HCT116 (cell line): Measurements from ENCODE around the gene CHST9. TPM values are rescaled to one million over a fixed set of nuclear protein-coding genes. Genes with fewer than 3 reads are reported as not detected.

Experiments
- ATAC-seq: fragments of 200-7000 bp; cut with Tn5 transposase; 2 replicates; pipeline ENCODE4 v1.9.1; 2020; ENCODE audit warnings: mild to moderate bottlenecking, moderate library complexity
- BruUV-seq: library from RNA; stranded (reverse); fragments of 400-500 nt; replicated peaks from 2 replicates; lab custom pipeline; 2021; lab: Mats Ljungman, UMichigan
- CTCF ChIA-PET: fragments of 300-600 bp; sonication (Branson Sonifier 250); formaldehyde crosslinking; loops from one replicate; lab custom pipeline; 2021; ENCODE audit warnings: antibody characterized with exemption; lab: Charles Lee
- POLR2A ChIA-PET: fragments of 300-600, 350-600 bp; sonication (Branson Sonifier 250); formaldehyde crosslinking; loops from one replicate; lab custom pipeline; 2021; ENCODE audit warnings: antibody characterized with exemption; lab: Charles Lee
- RAD21 ChIA-PET, 2 experiments: fragments of 300-600 bp; sonication (Branson Sonifier 250); formaldehyde crosslinking; loops; one replicate each; lab custom pipeline; 2023; ENCODE audit warnings: low total read pairs in 2 of 2; ENCODE audit not compliant: uncharacterized antibody in 2 of 2, unreplicated experiment in 2 of 2, low non-redundant PET in 1 of 2; lab: Charles Lee
- DNase-seq: peaks from one replicate; pipeline ENCODE4 v3.0.0-alpha.2; 2010; ENCODE audit warnings: low read depth, low spot score
- H2AFZ ChIP-seq: fragments of 200-600 bp; shearing (Covaris generic), sonication (generic); 2 replicates; pipeline ENCODE4 v1.6.1; 2017; ENCODE audit warnings: low read depth, mixed run types, mixed read lengths, antibody characterized with exemption, low read length; ENCODE audit not compliant: poor library complexity, severe bottlenecking
- H3K27ac ChIP-seq: 2 replicates; pipeline ENCODE4 v1.5.1; 2012; ENCODE audit warnings: low read depth, low read length
- H3K27me3 ChIP-seq: fragments of 200-600 bp; sonication (generic); 2 replicates; pipeline ENCODE4 v1.6.1; 2016; ENCODE audit warnings: mixed run types, low read length, mixed read lengths; ENCODE audit not compliant: insufficient read depth
- H3K36me3 ChIP-seq, 2 experiments: fragments of 200-500 bp in 1 of 2; fragments of 200-600 bp in 1 of 2; sonication (Bioruptor generic) in 1 of 2; sonication (generic) in 1 of 2; 2 replicates each; pipeline versions ENCODE4 v1.5.1 to v1.6.1; 2014 to 2016; ENCODE audit warnings: low read length in 2 of 2, inconsistent platforms in 1 of 2, mixed read lengths in 1 of 2, mixed run types in 1 of 2; ENCODE audit not compliant: insufficient read depth in 2 of 2, control insufficient read depth in 1 of 2
- H3K4me1 ChIP-seq, 2 experiments: fragments of 200-600 bp in 1 of 2; sonication (generic) in 1 of 2; 2 replicates each; pipeline versions ENCODE4 v1.5.1 to v1.6.1; 2012 to 2017; ENCODE audit warnings: low read length in 2 of 2, inconsistent platforms in 1 of 2, mild to moderate bottlenecking in 1 of 2, mixed read lengths in 1 of 2, mixed run types in 1 of 2, moderate library complexity in 1 of 2; ENCODE audit not compliant: insufficient read depth in 2 of 2, control insufficient read depth in 1 of 2
- H3K4me2 ChIP-seq: fragments of 200-600 bp; sonication (generic); 2 replicates; pipeline ENCODE4 v1.6.1; 2017; ENCODE audit warnings: mixed run types, low read length, mixed read lengths
- H3K4me3 ChIP-seq, 2 experiments: fragments of 200-600 bp in 1 of 2; sonication (generic) in 1 of 2; replicated peaks in 1 of 2; 2 replicates each; pipeline ENCODE4 v1.5.1; 2011 to 2016; ENCODE audit warnings: low read length in 2 of 2, control low read depth in 1 of 2, low read depth in 1 of 2, mild to moderate bottlenecking in 1 of 2, mixed read lengths in 1 of 2, mixed run types in 1 of 2
- H3K79me2 ChIP-seq: fragments of 200-600 bp; sonication (generic); 2 replicates; pipeline ENCODE4 v1.6.1; 2017; ENCODE audit warnings: mild to moderate bottlenecking, mixed run types, low read length, moderate library complexity, mixed read lengths; ENCODE audit not compliant: insufficient read depth
- H3K9ac ChIP-seq: fragments of 200-600 bp; sonication (generic); 2 replicates; pipeline ENCODE4 v1.6.1; 2016; ENCODE audit warnings: low read length, mixed read lengths
- H3K9me2 ChIP-seq: fragments of 200-600 bp; sonication (generic), shearing (Covaris generic); 2 replicates; pipeline ENCODE4 v1.6.1; 2017; ENCODE audit warnings: mixed run types, mild to moderate bottlenecking, moderate library complexity; ENCODE audit not compliant: insufficient read depth
- H3K9me3 ChIP-seq, 2 experiments: fragments of 200-500 bp in 1 of 2; fragments of 200-600 bp in 1 of 2; sonication (Bioruptor generic) in 1 of 2; sonication (generic) in 1 of 2; 2 replicates each; pipeline ENCODE4 v1.6.1; 2014 to 2017; ENCODE audit warnings: low read length in 2 of 2, mixed read lengths in 2 of 2, inconsistent platforms in 1 of 2, low read depth in 1 of 2, mild to moderate bottlenecking in 1 of 2, mixed run types in 1 of 2, moderate library complexity in 1 of 2; ENCODE audit not compliant: control insufficient read depth in 1 of 2, insufficient read depth in 1 of 2
- H4K20me1 ChIP-seq: fragments of 200-600 bp; sonication (generic), shearing (Covaris generic); 2 replicates; pipeline ENCODE4 v1.6.1; 2017; ENCODE audit warnings: mixed run types, mild to moderate bottlenecking, moderate library complexity; ENCODE audit not compliant: insufficient read depth
- CBX3 ChIP-seq: IDR thresholded peaks from 2 replicates; pipeline ENCODE4 v1.6.1; 2012; ENCODE audit warnings: low read depth
- CEBPB ChIP-seq: IDR thresholded peaks from 2 replicates; pipeline ENCODE4 v1.6.1; 2012; ENCODE audit warnings: low read depth
- FOSL1 ChIP-seq: IDR thresholded peaks from 2 replicates; pipeline ENCODE4 v1.6.1; 2012; ENCODE audit warnings: low read depth
- POLR2A ChIP-seq: IDR thresholded peaks from 2 replicates; pipeline ENCODE4 v1.7.0; 2011; ENCODE audit warnings: borderline replicate concordance; ENCODE audit not compliant: insufficient read depth, insufficient read length; ENCODE audit errors: extremely low read depth
- RAD21 ChIP-seq: IDR thresholded peaks from 2 replicates; pipeline ENCODE4 v1.6.1; 2012; ENCODE audit warnings: low read depth, mild to moderate bottlenecking
- SIN3A ChIP-seq: IDR thresholded peaks from 2 replicates; pipeline ENCODE4 v1.6.1; 2012; ENCODE audit warnings: low read depth
- SRF ChIP-seq: IDR thresholded peaks from 2 replicates; pipeline ENCODE4 v1.6.1; 2012; ENCODE audit warnings: low read depth
- TCF7L2 ChIP-seq: IDR thresholded peaks from 2 replicates; pipeline ENCODE4 v1.7.0; 2011; ENCODE audit warnings: borderline replicate concordance, inconsistent platforms; ENCODE audit not compliant: insufficient read depth, insufficient read length; ENCODE audit errors: extremely low read depth
- YY1 ChIP-seq: IDR thresholded peaks from 2 replicates; pipeline ENCODE4 v1.6.1; 2011; ENCODE audit warnings: low read length, low read depth, moderate library complexity, mild to moderate bottlenecking; ENCODE audit not compliant: insufficient replicate concordance; ENCODE audit errors: extremely low read depth
- ZFX ChIP-seq: fragments of 450-650 bp; IDR thresholded peaks from 2 replicates; pipeline ENCODE4 v1.6.1; 2017
- ZNF274 ChIP-seq: fragments of 200-500 bp; sonication (Bioruptor generic); IDR thresholded peaks from 2 replicates; pipeline ENCODE4 v1.6.1; 2014; ENCODE audit warnings: mild to moderate bottlenecking, low read depth, low read length, inconsistent platforms
- intact Hi-C: fragments of 100-400 bp; cut with micrococcal nuclease; formaldehyde crosslinking; loops from 2 replicates; pipeline ENCODE4 v1.10.0; 2022
- total RNA-seq: library from RNA; stranded (reverse); gene quantifications from one replicate; pipeline ENCODE4 v1.2.1, GENCODE V29; 2021; ENCODE audit not compliant: unreplicated experiment
- TF ChIP-seq, protein P1 (sequence below): IDR thresholded peaks from 2 replicates; pipeline ENCODE4 v1.6.1; 2012; ENCODE audit warnings: low read depth
- TF ChIP-seq, protein P2 (sequence below): IDR thresholded peaks from 2 replicates; pipeline ENCODE4 v1.6.1; 2012

CHST9 gene
- total RNA-seq, 1 experiment from 2014 or later: not detected

DNA sequence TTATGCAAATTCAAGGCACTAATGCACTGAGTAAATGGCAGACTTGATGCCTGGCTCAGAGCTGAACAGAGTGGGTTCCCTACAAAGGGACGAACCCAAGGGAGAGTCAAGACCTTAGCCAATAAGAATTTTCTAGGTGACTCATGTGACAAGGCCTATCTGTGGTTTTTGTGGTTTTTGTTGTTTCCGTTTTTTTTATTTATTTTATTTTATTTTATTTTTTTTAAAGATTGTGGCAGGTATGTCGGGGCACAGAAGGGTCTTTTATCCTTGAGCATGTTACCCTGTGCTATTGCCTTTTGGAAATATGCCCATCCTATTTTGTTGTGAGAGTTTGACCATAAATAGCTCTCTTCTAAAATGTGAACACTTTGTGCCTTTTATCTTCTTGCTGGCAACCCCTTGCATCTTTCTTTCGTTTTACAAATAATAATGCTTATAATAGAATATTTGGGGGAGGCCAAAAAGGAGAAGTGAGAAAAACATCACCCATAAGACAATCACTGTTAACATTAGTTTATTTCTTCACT, 206.2 kb downstream of the CHST9 start:
- Histone ChIP-seq H3K36me3 (no peaks in the 10 kb centered on the region), H3K27me3 (no peaks in the 10 kb centered on the region), H3K79me2 (no peaks in the 10 kb centered on the region), H3K27ac (no peak overlapping the region), H3K9me2 (no peaks in the 10 kb centered on the region), H3K9ac (no peak overlapping the region), H2AFZ (no peak overlapping the region), H3K4me3 (no peak overlapping the region), H3K4me1 (no peaks in the 10 kb centered on the region), H3K9me3 (no peaks in the 10 kb centered on the region), H3K4me2 (no peak overlapping the region), H4K20me1 (no peaks in the 10 kb centered on the region)
- no TSS peak for BruUV-seq
- ChIA-PET POLR2A (no interaction called here), RAD21 (no interaction called here), CTCF (no interaction called here)
- intact Hi-C loops: no loop called here
- ATAC-seq (no peak), DNase-seq (no peak)
- TF ChIP-seq, protein P1, sequence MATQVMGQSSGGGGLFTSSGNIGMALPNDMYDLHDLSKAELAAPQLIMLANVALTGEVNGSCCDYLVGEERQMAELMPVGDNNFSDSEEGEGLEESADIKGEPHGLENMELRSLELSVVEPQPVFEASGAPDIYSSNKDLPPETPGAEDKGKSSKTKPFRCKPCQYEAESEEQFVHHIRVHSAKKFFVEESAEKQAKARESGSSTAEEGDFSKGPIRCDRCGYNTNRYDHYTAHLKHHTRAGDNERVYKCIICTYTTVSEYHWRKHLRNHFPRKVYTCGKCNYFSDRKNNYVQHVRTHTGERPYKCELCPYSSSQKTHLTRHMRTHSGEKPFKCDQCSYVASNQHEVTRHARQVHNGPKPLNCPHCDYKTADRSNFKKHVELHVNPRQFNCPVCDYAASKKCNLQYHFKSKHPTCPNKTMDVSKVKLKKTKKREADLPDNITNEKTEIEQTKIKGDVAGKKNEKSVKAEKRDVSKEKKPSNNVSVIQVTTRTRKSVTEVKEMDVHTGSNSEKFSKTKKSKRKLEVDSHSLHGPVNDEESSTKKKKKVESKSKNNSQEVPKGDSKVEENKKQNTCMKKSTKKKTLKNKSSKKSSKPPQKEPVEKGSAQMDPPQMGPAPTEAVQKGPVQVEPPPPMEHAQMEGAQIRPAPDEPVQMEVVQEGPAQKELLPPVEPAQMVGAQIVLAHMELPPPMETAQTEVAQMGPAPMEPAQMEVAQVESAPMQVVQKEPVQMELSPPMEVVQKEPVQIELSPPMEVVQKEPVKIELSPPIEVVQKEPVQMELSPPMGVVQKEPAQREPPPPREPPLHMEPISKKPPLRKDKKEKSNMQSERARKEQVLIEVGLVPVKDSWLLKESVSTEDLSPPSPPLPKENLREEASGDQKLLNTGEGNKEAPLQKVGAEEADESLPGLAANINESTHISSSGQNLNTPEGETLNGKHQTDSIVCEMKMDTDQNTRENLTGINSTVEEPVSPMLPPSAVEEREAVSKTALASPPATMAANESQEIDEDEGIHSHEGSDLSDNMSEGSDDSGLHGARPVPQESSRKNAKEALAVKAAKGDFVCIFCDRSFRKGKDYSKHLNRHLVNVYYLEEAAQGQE: no peak
- TF ChIP-seq SRF (no peak), POLR2A (no peak), YY1 (no peak), ZNF274 (no peak), CBX3 (no peak), FOSL1 (no peak), SIN3A (no peak), TCF7L2 (no peak), ZFX (no peak), CEBPB (no peak), RAD21 (no peak)
- TF ChIP-seq, protein P2, sequence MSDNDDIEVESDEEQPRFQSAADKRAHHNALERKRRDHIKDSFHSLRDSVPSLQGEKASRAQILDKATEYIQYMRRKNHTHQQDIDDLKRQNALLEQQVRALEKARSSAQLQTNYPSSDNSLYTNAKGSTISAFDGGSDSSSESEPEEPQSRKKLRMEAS: no peak
